Activated CD8-positive, alpha-beta T cell treated with anti-CD3 and anti-CD28 coated beads, Interleukin-2, amount 10 ng/mL, durations not matched to agents 7 days and 5 days (primary cell): ENCODE results near the gene UBA1. TPM values are rescaled to one million over a fixed set of nuclear protein-coding genes. Genes with fewer than 3 reads are reported as not detected.

ENCODE experiments used
- ATAC-seq: fragments of 150-1000 bp; cut with Tn5 transposase; one replicate; pipeline ENCODE4 v1.10.0; 2021; ENCODE audit warnings: moderate library complexity
- CTCF ChIA-PET: fragments of 350-600 bp; sonication (Branson Sonifier 250); formaldehyde crosslinking; loops from one replicate; lab custom pipeline; 2021; ENCODE audit warnings: antibody characterized with exemption; lab: Charles Lee
- POLR2A ChIA-PET: fragments of 350-600 bp; sonication (Branson Sonifier 250); formaldehyde crosslinking; loops from one replicate; lab custom pipeline; 2021; ENCODE audit warnings: antibody characterized with exemption; lab: Charles Lee
- DNase-seq: peaks from one replicate; pipeline ENCODE4 v3.0.0-alpha.2; 2020
- H3K27ac Mint-ChIP-seq: one replicate; pipeline ENCODE4 v1.8.0; 2021; ENCODE audit warnings: mild to moderate bottlenecking, mixed read lengths
- H3K27me3 Mint-ChIP-seq: one replicate; pipeline ENCODE4 v1.8.0; 2021; ENCODE audit warnings: low read depth, mixed read lengths
- H3K36me3 Mint-ChIP-seq: one replicate; pipeline ENCODE4 v1.8.0; 2021; ENCODE audit warnings: low read depth, mixed read lengths
- H3K4me1 Mint-ChIP-seq: one replicate; pipeline ENCODE4 v1.8.0; 2021; ENCODE audit warnings: low read depth, mixed read lengths
- H3K4me3 Mint-ChIP-seq: one replicate; pipeline ENCODE4 v1.8.0; 2021; ENCODE audit warnings: mild to moderate bottlenecking, mixed read lengths
- H3K9me3 Mint-ChIP-seq: one replicate; pipeline ENCODE4 v1.8.0; 2022; ENCODE audit warnings: mixed read lengths; ENCODE audit not compliant: insufficient read depth
- total RNA-seq, 2 experiments: library from RNA; stranded (reverse); gene quantifications; one replicate each; pipeline ENCODE4 v1.2.3, GENCODE V29; 2021

The UBA1 gene
- total RNA-seq, 2 experiments from 2014 or later = 186 to 189 TPM

- Mint-ChIP-seq H3K4me1 (peaks cover 44% of the 10 kb centered on the region), H3K4me3 (peak overlapping the region; percentile 94), H3K36me3 (peaks cover 42% of the 10 kb centered on the region), H3K27me3 (no peaks in the 10 kb centered on the region), H3K9me3 (no peaks in the 10 kb centered on the region), H3K27ac (peak overlapping the region; percentile 98)
- POLR2A ChIA-PET = interaction anchor here (0.9 to 1.0 kb wide), 3 partner anchors 24 to 190 kb away, joined by 4 to 6 read pairs (median 5); partner anchors contain the start of genes NDUFB11 and RBM10
- DNase-seq (no peak), ATAC-seq (no peak)
- CTCF ChIA-PET = interaction anchor here (1.1 to 3.5 kb wide), 3 partner anchors 23 to 193 kb away, joined by 3 to 15 read pairs (median 4); no protein-coding TSS in a partner anchor
Measured at GRCh38 chrX:47194194-47194787, 662 bp downstream of the UBA1 start.

DNA sequence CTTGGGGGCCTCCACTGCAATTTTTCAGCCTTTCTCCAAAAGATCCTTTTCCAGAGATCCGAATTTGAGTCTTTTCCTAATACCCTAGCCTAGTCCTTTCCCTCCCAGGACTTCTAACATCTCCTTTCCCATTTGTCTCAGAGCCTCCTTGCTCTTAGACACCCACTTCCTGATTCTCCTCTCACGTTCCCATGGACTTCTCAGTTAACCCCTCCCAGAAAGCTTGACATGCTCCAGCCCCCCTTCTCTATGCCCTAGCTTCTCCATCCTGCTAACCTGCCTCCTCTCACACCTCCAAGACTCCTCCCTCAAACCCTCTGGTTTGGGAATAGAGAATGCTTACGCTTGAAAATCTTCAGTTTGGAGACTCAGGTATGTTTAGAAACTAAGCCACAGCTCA lies 2.5 kb downstream of the UBA1 start:
- ATAC-seq (no peak), DNase-seq (no peak)
- Mint-ChIP-seq H3K27me3 (no peaks in the 10 kb centered on the region), H3K36me3 (peaks cover 52% of the 10 kb centered on the region), H3K4me3 (peak overlapping the region; percentile 94), H3K27ac (peak overlapping the region; percentile 75), H3K4me1 (peaks cover 39% of the 10 kb centered on the region), H3K9me3 (no peaks in the 10 kb centered on the region)
- ChIA-PET CTCF (interaction anchor here (3.5 kb wide), 1 partner anchor 188 kb away, joined by 15 read pairs; no protein-coding TSS in a partner anchor), POLR2A (no interaction called here)

GRCh38 chrX:47197526-47197925 lies 3.9 kb downstream of the UBA1 start:
- no peak overlapping the region for H3K27ac Mint-ChIP-seq
- H3K9me3 Mint-ChIP-seq = no peaks in the 10 kb centered on the region
- ChIA-PET CTCF (no interaction called here), POLR2A (no interaction called here)
- peaks cover 37% of the 10 kb centered on the region for H3K4me1 Mint-ChIP-seq
- no peak overlapping the region for H3K4me3 Mint-ChIP-seq
- no peak for DNase-seq
- no peaks in the 10 kb centered on the region for H3K27me3 Mint-ChIP-seq
- H3K36me3 Mint-ChIP-seq = peaks cover 64% of the 10 kb centered on the region
- ATAC-seq = no peak

DNA sequence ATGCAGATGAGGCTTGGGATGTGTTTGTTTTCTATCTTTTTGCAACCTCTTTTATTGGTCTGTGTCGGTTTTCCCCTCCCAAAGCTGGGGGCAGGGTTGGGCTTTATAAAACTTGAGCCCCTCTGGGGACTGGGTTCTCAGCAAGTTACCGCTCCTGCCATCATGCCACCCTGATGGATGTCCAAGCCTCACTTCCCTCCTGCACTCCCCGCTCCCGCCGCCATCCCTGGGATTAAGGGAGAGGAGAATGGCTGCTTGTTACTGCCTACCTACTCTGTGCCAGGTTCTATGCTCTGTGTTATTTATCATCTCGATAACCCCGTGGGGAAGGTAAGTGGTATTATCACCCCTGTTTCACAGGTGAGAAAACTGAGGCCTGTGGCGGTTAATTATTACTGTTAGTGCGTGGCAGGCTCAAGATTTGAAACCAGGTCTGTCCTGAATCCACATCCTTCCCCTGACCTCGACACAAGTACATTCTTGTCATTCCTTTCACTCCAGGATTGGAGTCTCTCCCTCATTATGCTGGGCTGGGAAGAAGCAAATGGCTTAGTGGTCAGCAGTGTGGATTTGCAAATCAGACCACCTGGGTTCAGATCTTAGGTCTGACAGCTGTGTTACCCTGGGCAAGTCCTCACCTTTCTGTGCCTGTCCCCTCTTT lies 4.5 kb downstream of the UBA1 start:
- Mint-ChIP-seq H3K27me3 (no peaks in the 10 kb centered on the region), H3K36me3 (peaks cover 66% of the 10 kb centered on the region), H3K4me3 (no peak overlapping the region), H3K9me3 (no peaks in the 10 kb centered on the region), H3K4me1 (peaks cover 32% of the 10 kb centered on the region), H3K27ac (no peak overlapping the region)
- no peak for DNase-seq
- ATAC-seq = no peak
- CTCF ChIA-PET = no interaction called here
- POLR2A ChIA-PET = no interaction called here

GRCh38 chrX:47198687-47199080 lies 5.1 kb downstream of the UBA1 start:
- ChIA-PET POLR2A (no interaction called here), CTCF (no interaction called here)
- ATAC-seq = no peak
- peaks cover 29% of the 10 kb centered on the region for H3K4me1 Mint-ChIP-seq
- DNase-seq = no peak
- H3K4me3 Mint-ChIP-seq = no peak overlapping the region
- H3K27ac Mint-ChIP-seq = no peak overlapping the region
- no peaks in the 10 kb centered on the region for H3K9me3 Mint-ChIP-seq
- no peaks in the 10 kb centered on the region for H3K27me3 Mint-ChIP-seq
- H3K36me3 Mint-ChIP-seq = peaks cover 68% of the 10 kb centered on the region

- POLR2A ChIA-PET = no interaction called here
Measured at GRCh38 chrX:47199286-47199685, 5.7 kb downstream of the UBA1 start.

DNA sequence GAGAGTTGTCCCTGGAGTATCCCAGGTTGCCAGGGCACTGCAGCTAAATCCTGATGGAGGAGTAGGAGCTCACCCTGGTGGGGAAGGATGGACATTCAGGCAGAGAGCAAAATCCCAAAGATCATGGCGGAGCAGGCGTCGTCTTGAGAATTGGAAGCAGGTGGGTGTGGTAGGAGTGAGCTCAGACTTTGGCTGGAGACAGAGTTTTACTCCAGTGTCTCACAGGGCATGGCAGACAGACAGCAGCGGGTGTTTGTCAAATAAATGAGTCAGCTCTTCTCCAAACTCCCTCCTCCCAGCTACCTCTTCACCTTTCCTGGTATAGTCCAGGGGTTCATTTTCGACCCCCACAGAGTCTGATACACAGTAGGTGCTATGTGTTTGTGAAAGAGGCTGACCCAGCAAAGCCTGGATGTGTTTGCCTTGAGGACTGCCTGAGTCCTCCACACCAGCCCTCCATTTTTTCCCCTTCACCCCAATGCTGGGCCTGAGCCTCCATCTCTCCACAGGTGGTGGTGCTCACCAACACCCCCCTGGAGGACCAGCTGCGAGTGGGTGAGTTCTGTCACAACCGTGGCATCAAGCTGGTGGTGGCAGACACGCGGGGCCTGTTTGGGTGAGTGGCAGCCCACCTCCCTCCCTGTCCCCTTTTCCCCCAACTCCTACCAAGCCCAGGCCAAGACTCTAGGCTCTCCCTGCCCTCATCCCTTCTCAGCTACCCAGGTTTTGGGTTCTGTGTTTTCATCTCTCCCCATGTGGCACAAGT lies 6.9 kb downstream of the UBA1 start:
- Mint-ChIP-seq H3K27me3 (no peaks in the 10 kb centered on the region), H3K4me1 (peaks cover 23% of the 10 kb centered on the region), H3K4me3 (no peak overlapping the region), H3K27ac (no peak overlapping the region), H3K36me3 (peaks cover 62% of the 10 kb centered on the region), H3K9me3 (no peaks in the 10 kb centered on the region)
- no peak for DNase-seq
- CTCF ChIA-PET = no interaction called here
- POLR2A ChIA-PET = no interaction called here
- no peak for ATAC-seq

More at GRCh38 chrX:47199286-47199685, 5.7 kb downstream of the UBA1 start:
- Mint-ChIP-seq H3K36me3 (peaks cover 66% of the 10 kb centered on the region), H3K27me3 (no peaks in the 10 kb centered on the region), H3K9me3 (no peaks in the 10 kb centered on the region), H3K4me3 (no peak overlapping the region), H3K27ac (no peak overlapping the region), H3K4me1 (peaks cover 29% of the 10 kb centered on the region)
- DNase-seq (no peak), ATAC-seq (no peak)
- CTCF ChIA-PET = no interaction called here

DNA sequence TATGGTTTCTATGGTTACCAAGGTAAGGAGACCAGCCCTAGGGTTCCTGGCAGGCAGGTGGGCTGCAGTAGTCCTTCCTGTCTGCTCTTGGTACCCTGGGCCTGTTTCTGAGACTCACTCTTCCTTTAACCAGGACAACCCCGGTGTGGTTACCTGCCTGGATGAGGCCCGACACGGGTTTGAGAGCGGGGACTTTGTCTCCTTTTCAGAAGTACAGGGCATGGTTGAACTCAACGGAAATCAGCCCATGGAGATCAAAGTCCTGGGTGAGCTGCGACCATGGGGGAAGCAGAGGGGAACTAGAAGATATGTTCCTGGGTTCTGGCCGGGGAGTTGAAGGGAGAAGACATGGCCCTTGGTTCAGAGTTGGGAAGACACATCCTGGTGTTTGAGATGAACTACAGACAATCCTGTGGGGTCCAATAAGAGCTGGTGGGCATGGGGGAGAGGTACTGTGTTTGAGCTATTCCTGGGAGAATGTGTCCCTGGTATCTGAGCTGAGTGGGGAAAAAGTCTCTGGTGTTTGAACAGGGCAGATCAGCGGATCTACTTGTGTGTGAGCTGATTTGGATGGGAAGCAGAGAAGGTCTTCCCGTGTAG lies 7.8 kb downstream of the UBA1 start:
- DNase-seq (no peak), ATAC-seq (no peak)
- H3K4me1 Mint-ChIP-seq = peaks cover 15% of the 10 kb centered on the region
- H3K4me3 Mint-ChIP-seq = no peak overlapping the region
- peak overlapping the region; percentile 39 for H3K27ac Mint-ChIP-seq
- no peaks in the 10 kb centered on the region for H3K9me3 Mint-ChIP-seq
- H3K36me3 Mint-ChIP-seq = peaks cover 58% of the 10 kb centered on the region
- ChIA-PET POLR2A (no interaction called here), CTCF (no interaction called here)
- H3K27me3 Mint-ChIP-seq = no peaks in the 10 kb centered on the region

- ChIA-PET POLR2A (no interaction called here), CTCF (no interaction called here)
- H3K36me3 Mint-ChIP-seq = peaks cover 58% of the 10 kb centered on the region
- H3K9me3 Mint-ChIP-seq = no peaks in the 10 kb centered on the region
- ATAC-seq (no peak), DNase-seq (no peak)
- H3K4me3 Mint-ChIP-seq = no peak overlapping the region
- no peak overlapping the region for H3K27ac Mint-ChIP-seq
- H3K27me3 Mint-ChIP-seq = no peaks in the 10 kb centered on the region
- peaks cover 6% of the 10 kb centered on the region for H3K4me1 Mint-ChIP-seq
Measured at GRCh38 chrX:47202316-47202715, 8.7 kb downstream of the UBA1 start.

- H3K27ac Mint-ChIP-seq = no peak overlapping the region
- ChIA-PET CTCF (no interaction called here), POLR2A (no interaction called here)
- ATAC-seq (no peak), DNase-seq (no peak)
- peaks cover 58% of the 10 kb centered on the region for H3K36me3 Mint-ChIP-seq
- no peaks in the 10 kb centered on the region for H3K9me3 Mint-ChIP-seq
- no peaks in the 10 kb centered on the region for H3K27me3 Mint-ChIP-seq
- H3K4me3 Mint-ChIP-seq = no peak overlapping the region
- H3K4me1 Mint-ChIP-seq = peaks cover 2% of the 10 kb centered on the region
Measured at GRCh38 chrX:47202877-47203276, 9.2 kb downstream of the UBA1 start.

DNA sequence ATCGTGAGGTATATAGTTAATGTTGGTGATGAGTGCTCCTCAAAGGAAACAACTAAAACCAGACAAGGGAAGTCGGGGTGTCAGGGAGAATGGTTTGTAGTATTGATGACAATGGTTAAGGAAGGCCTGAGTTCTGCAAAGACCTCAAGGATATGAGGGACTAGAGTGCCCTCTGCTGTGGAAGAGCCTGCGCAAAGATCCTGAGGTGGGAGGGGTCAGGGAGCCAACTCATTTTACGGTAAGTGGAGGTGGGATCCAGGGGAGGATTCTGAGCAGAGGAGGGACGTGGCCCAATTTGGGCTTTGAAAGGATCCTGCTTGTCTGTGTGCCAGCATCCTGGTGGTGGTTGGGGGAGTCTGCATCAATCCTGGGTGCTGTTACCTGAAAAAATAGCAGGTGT lies 11.3 kb downstream of the UBA1 start:
- ChIA-PET POLR2A (interaction anchor here (0.7 to 1.8 kb wide), 2 partner anchors 13 to 157 kb away, joined by 3 to 6 read pairs; partner anchors contain the start of gene CDK16), CTCF (no interaction called here)
- Mint-ChIP-seq H3K4me3 (no peak overlapping the region), H3K27ac (no peak overlapping the region), H3K4me1 (peaks cover 2% of the 10 kb centered on the region), H3K9me3 (no peaks in the 10 kb centered on the region), H3K27me3 (no peaks in the 10 kb centered on the region), H3K36me3 (peaks cover 49% of the 10 kb centered on the region)
- no peak for ATAC-seq
- no peak for DNase-seq
